Astrocyte of the spinal cord (primary cell): ENCODE measurements around the gene HOXB8.

Experiments used
- DNase-seq: peaks from one replicate; pipeline ENCODE4 v3.0.0; 2011; ENCODE audit warnings: low read depth, low spot score
- H3K4me3 ChIP-seq: 2 replicates; pipeline ENCODE4 v1.5.1; 2011; ENCODE audit warnings: low read depth, mild to moderate bottlenecking, low read length, moderate library complexity
- in situ Hi-C: cut with HindIII; loops from 2 replicates; pipeline ENCODE4 v1.10.0; 2017; ENCODE audit warnings: low sequenced_read_pairs
- TF ChIP-seq, protein P1 (sequence below): IDR thresholded peaks from 2 replicates; pipeline ENCODE4 v1.5.1; 2012; ENCODE audit warnings: low read depth, mild to moderate bottlenecking, low read length, inconsistent platforms

Gene HOXB8

DNA sequence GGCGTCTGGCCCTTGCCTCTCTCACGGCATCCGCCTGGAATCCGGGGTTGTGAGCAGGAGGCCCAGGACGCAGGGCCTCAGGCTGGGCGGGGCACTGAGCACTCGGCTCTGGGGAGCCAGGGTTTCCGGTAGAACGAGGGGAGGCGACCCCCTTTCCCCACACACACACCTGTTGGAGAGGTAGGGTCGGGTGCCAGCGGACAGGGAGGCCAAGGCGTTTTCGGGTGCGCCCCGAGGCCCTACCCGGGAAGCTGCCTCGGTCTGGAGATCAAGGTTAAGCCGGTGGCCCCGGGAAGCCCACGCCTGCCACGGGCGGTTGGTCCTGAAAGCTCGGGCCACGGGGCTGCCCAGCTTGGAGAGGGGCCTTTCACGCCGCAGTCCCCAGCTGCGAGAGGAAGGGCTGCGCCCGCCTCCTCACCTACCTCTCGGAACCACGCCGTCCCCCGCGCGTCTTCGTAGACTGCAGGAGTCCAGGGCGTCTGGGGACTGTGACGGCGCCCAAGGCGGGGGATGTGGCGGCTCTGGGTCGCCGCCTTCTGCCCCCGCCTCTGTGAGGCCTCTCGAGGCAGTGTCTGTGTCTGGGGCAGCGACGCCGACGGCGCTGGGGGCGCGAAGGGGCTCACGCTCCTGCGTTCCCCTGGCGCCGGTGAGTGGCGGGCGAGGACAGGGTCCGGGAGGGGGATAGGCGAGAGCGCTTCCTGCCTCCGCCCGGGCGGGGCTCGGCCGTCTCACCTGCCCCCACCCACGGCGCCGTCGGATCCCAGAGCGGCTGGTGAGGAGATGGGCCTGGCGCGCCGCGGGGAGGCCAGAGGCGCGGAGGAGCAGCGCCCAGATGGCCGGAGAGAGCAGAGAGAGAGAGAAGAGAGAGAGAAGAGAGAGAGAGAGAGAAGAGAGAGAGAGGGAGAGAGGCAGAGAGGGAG is 31.4 kb upstream of the HOXB8 start:
- DNase-seq, result peak; percentile 39
- in situ Hi-C loops, result no loop called here
- TF ChIP-seq, protein P1, sequence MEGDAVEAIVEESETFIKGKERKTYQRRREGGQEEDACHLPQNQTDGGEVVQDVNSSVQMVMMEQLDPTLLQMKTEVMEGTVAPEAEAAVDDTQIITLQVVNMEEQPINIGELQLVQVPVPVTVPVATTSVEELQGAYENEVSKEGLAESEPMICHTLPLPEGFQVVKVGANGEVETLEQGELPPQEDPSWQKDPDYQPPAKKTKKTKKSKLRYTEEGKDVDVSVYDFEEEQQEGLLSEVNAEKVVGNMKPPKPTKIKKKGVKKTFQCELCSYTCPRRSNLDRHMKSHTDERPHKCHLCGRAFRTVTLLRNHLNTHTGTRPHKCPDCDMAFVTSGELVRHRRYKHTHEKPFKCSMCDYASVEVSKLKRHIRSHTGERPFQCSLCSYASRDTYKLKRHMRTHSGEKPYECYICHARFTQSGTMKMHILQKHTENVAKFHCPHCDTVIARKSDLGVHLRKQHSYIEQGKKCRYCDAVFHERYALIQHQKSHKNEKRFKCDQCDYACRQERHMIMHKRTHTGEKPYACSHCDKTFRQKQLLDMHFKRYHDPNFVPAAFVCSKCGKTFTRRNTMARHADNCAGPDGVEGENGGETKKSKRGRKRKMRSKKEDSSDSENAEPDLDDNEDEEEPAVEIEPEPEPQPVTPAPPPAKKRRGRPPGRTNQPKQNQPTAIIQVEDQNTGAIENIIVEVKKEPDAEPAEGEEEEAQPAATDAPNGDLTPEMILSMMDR, result no peak
- H3K4me3 ChIP-seq, result peak overlapping the region; percentile 48

DNA sequence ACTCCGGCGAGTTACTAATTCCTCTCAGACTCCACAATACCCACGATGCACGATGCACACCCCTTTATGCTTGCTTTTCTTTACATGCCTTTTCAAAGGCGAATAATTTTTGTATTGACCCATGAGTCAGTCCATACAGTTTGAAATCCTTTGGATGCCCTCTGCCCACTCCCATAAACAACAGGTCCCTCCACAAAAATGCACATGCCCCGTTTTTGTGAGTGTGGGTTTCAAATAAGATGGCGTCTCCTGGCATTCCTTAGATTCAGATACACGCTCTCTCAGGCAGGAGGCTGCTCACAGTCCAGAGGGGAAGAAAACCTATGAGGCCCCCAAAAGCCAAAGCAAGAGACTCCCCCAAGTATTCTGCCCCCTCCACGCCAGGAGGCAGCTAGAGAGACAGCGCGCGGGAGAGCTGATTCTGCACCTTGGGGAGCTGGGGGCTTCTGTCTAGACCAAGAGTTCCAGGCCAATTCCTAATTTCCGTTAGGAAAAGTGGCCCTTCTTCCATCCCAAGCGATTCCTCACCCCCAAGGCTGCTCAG is 30.6 kb upstream of the HOXB8 start:
- H3K4me3 ChIP-seq, result peak overlapping the region; percentile 48
- in situ Hi-C loops, result no loop called here
- TF ChIP-seq, protein P1, result no peak
- DNase-seq, result no peak

DNA sequence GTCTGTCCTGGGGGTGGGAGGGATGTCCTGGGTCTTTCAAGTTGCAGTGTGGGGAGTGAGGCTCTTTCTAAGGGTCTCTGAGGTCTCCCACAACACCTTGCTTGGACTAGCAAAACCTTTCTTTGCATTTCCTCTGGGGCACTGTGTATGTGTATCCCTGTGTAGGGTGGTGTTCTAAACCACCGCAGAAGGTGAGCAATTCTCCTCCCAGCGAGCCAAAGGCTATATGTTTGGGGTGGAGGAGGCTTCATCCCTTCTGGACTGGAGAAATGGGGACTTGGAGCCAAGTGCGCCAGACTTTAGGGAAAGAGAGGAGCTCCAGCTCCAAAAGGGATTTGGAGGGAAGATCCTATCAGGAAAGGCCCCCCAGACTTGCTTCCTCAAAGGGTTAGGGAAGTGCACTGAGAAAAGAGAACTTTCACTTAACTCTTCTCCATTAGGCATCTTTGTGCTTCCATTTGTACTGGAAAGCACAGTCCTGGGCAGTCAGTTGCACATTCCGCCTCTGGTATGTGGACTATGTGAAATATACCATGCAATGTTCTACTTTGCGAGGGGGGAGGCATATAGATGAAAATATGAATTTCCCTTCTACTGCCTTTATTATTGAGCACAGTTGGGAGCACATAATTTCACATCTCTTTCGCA is 29.9 kb upstream of the HOXB8 start:
- in situ Hi-C loops, result no loop called here
- TF ChIP-seq, protein P1, result no peak
- peak overlapping the region; percentile 48 for H3K4me3 ChIP-seq
- DNase-seq, result no peak

DNA sequence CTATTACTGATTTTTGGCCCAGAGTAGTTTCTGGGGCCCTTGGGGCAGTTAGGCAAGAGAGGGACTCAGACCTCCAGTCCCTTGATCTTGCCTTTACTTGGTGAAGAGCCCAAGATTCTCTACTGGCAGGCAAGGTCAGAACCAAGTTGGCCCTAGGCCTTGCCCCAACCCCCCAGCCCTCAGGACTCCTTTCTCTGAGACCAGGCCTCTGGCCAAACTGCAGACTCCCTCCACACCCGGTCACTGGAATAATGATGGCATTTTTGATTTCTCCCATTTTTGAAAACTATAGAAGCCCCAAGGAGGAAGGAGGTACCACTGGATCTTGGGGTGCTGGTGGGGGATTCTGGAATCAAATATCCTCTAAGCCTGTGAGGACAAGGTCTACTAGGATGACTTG is 29.1 kb upstream of the HOXB8 start:
- in situ Hi-C loops, result no loop called here
- peak overlapping the region; percentile 48 for H3K4me3 ChIP-seq
- DNase-seq, result no peak
- TF ChIP-seq, protein P1, result no peak

DNA sequence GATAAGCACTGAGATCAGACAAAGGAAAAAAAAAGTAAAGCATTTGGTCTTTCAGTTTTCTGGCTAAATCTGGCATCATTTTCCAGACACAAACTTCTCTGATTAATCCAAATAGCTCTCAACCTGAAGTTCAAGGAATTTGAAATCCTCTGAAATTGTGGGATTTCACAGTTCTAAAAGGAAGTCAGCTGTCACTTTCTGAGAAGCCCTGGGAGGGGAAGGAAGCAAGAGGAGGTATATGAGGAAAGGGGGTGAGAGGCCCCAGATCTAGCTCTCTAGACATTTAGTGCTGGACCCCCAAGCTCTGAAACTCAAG is 28.6 kb upstream of the HOXB8 start:
- in situ Hi-C loops, result no loop called here
- TF ChIP-seq, protein P1, result no peak
- H3K4me3 ChIP-seq, result peak overlapping the region; percentile 48
- no peak for DNase-seq

DNA sequence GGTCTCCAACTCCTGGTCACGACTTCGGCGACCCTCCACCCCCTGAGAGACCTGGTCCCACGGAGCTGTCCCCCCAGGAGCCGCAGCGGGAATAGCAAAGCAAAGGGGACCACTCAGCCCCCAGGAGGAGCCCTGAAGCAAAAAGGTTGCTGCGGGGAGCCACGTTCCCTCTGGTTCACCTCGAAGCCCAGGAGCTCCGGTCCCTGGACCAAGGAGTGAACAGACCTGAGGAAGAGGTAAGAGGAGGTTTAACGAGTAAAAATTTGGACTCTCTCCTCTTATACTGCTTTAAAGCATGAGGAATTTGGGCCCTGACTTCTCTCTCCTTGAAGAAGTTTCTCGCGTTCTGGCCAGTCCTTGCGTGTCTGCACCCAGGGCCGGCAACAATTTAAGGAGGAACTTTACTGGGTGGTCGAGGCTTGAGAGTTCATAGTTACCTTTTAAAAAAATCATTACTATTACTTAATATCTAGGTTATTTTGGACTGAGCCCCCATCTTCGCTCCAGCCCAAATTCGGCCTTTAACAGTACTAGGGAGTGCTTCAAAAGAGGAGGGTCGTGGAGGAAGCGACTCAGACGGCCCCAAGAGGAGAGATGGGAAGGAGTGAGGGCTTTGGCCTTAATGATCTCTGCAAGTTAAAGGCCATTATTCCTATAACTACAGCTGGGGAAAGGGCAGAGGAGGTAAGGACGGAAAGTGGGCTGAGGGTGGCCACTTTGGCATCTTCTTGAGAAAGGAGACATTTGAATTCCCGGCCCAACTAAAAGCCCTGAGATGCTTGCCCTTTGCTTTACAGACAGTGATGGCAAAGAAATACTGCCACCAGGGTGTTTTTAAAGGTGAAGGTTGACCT is 28.0 kb upstream of the HOXB8 start:
- in situ Hi-C loops, result no loop called here
- TF ChIP-seq, protein P1, result no peak
- peak overlapping the region; percentile 48 for H3K4me3 ChIP-seq
- no peak for DNase-seq
